GM18498 (cell line): ENCODE data around the gene MGARP.
"Not testable (repeated sequence)": the region's sequence is repeated elsewhere in the genome, so short reads cannot be mapped to it uniquely, and the experiment has no call there.

ENCODE experiments used
- ATAC-seq: cut with Tn5 transposase; IDR thresholded peaks from one replicate; pipeline ENCODE4 v1.9.1; 2021; ENCODE audit warnings: mild to moderate bottlenecking, moderate library complexity; ENCODE audit not compliant: unreplicated experiment

The MGARP gene

GRCh38 chr4:139295942-139296299, 15.9 kb upstream of the MGARP start:
- no peak for ATAC-seq

- ATAC-seq = peak; percentile 94
These were observed 15.3 kb upstream of the MGARP start for GRCh38 chr4:139295206-139295941.

- no peak for ATAC-seq
These were observed 6.2 kb upstream of the MGARP start for GRCh38 chr4:139286186-139286698.

- no peak for ATAC-seq
These were observed 2.7 kb upstream of the MGARP start for GRCh38 chr4:139282721-139283075.

GRCh38 chr4:139282065-139282720, 2.2 kb upstream of the MGARP start:
- ATAC-seq = no peak

- ATAC-seq = peak; percentile 31
These were observed 889 bp downstream of the MGARP start for GRCh38 chr4:139278912-139279759.

GRCh38 chr4:139278485-139278884, 1.5 kb downstream of the MGARP start:
- no peak for ATAC-seq

GRCh38 chr4:139275281-139275735, 4.7 kb downstream of the MGARP start:
- ATAC-seq = no peak

GRCh38 chr4:139274790-139275189, 5.2 kb downstream of the MGARP start:
- no peak for ATAC-seq

- no peak for ATAC-seq
These were observed 6.2 kb downstream of the MGARP start for GRCh38 chr4:139273835-139274234.

GRCh38 chr4:139267301-139267700, 12.7 kb downstream of the MGARP start:
- no peak for ATAC-seq

- peak; percentile 97 for ATAC-seq
These were observed 13.3 kb downstream of the MGARP start for GRCh38 chr4:139266583-139267257.

GRCh38 chr4:139266208-139266582, 13.8 kb downstream of the MGARP start:
- ATAC-seq = peak; percentile 0

- ATAC-seq = no peak
These were observed 14.4 kb downstream of the MGARP start for GRCh38 chr4:139265654-139266053.

- no peak for ATAC-seq
These were observed 23.7 kb downstream of the MGARP start for GRCh38 chr4:139256349-139256748.

- not testable (repeated sequence) for ATAC-seq
These were observed 24.4 kb downstream of the MGARP start for GRCh38 chr4:139255581-139255980.

- no peak for ATAC-seq
These were observed 26.3 kb downstream of the MGARP start for GRCh38 chr4:139253713-139254112.

- no peak for ATAC-seq
These were observed 27.0 kb downstream of the MGARP start for GRCh38 chr4:139253046-139253445.

- no peak for ATAC-seq
These were observed 32.3 kb downstream of the MGARP start for GRCh38 chr4:139247700-139248238.

- no peak for ATAC-seq
These were observed 32.8 kb downstream of the MGARP start for GRCh38 chr4:139247241-139247640.

GRCh38 chr4:139246166-139246565, 33.9 kb downstream of the MGARP start:
- ATAC-seq = no peak
